Loucy (cell line): Measurements from ENCODE around the gene MS4A15.

Experiments
- H2AFZ ChIP-seq: fragments of 200-600 bp; sonication (generic); 2 replicates; pipeline ENCODE4 v1.6.0; 2016; ENCODE audit warnings: antibody characterized with exemption, mild to moderate bottlenecking, low read length, moderate library complexity
- H3F3A ChIP-seq: fragments of 200-600 bp; 2 replicates; pipeline ENCODE4 v1.6.0; 2016; ENCODE audit warnings: antibody characterized with exemption, low read depth, mild to moderate bottlenecking
- H3K27me3 ChIP-seq: fragments of 200-600 bp; sonication (generic); 2 replicates; pipeline ENCODE4 v1.6.1; 2014; ENCODE audit warnings: low read length, mild to moderate bottlenecking; ENCODE audit not compliant: insufficient read depth, poor library complexity, severe bottlenecking
- H3K36me3 ChIP-seq: fragments of 200-600 bp; sonication (generic); 2 replicates; pipeline ENCODE4 v1.6.1; 2016; ENCODE audit warnings: low read length; ENCODE audit not compliant: insufficient read depth
- H3K4me1 ChIP-seq: fragments of 200-600 bp; sonication (generic); 2 replicates; pipeline ENCODE4 v1.5.1; 2014; ENCODE audit warnings: low read length, mild to moderate bottlenecking; ENCODE audit not compliant: insufficient read depth, poor library complexity, severe bottlenecking
- H3K4me2 ChIP-seq: fragments of 200-600 bp; sonication (generic); 2 replicates; pipeline ENCODE4 v1.6.0; 2014; ENCODE audit warnings: antibody characterized with exemption, low read length, low read depth, mild to moderate bottlenecking; ENCODE audit not compliant: poor library complexity, severe bottlenecking
- H3K4me3 ChIP-seq: fragments of 200-600 bp; sonication (generic); 2 replicates; pipeline ENCODE4 v1.5.1; 2014; ENCODE audit warnings: low read length, mild to moderate bottlenecking, mixed read lengths; ENCODE audit not compliant: poor library complexity, severe bottlenecking
- H3K79me2 ChIP-seq: fragments of 200-600 bp; sonication (generic); 2 replicates; pipeline ENCODE4 v1.6.1; 2014; ENCODE audit warnings: low read length; ENCODE audit not compliant: insufficient read depth
- H3K9ac ChIP-seq: fragments of 200-600 bp; sonication (generic); 2 replicates; pipeline ENCODE4 v1.6.0; 2014; ENCODE audit warnings: mild to moderate bottlenecking, low read depth, low read length, moderate library complexity; ENCODE audit not compliant: poor library complexity, severe bottlenecking
- H3K9me2 ChIP-seq: fragments of 200-600 bp; sonication (generic); replicated peaks from 2 replicates; pipeline ENCODE4 v1.6.1; 2016; ENCODE audit warnings: low read depth, low read length, mixed read lengths
- H3K9me3 ChIP-seq: fragments of 200-600 bp; sonication (generic); 2 replicates; pipeline ENCODE4 v1.6.1; 2014; ENCODE audit warnings: mild to moderate bottlenecking, antibody characterized with exemption, low read length, low read depth; ENCODE audit not compliant: insufficient read depth
- H4K20me1 ChIP-seq: fragments of 200-600 bp; sonication (generic); 2 replicates; pipeline ENCODE4 v1.6.0; 2014; ENCODE audit warnings: antibody characterized with exemption, low read length, mild to moderate bottlenecking; ENCODE audit not compliant: insufficient read depth, poor library complexity, severe bottlenecking
- CTCF ChIP-seq: fragments of 200-600 bp; sonication (generic); conservative IDR thresholded peaks from 2 replicates; pipeline ENCODE4 v1.5.1; 2014; ENCODE audit warnings: mild to moderate bottlenecking, antibody characterized with exemption, low read length
- EZH2phosphoT487 ChIP-seq: fragments of 200-600 bp; IDR thresholded peaks from 2 replicates; pipeline ENCODE4 v1.6.1; 2018; ENCODE audit warnings: antibody characterized with exemption, mild to moderate bottlenecking, moderate library complexity, borderline replicate concordance

The MS4A15 gene

GRCh38 chr11:60786811-60787567 lies 30.3 kb downstream of the MS4A15 start:
- H2AFZ ChIP-seq, result no peak overlapping the region
- H3F3A ChIP-seq, result 0 out of 2 replicates have a peak, but pooled peaks cover 3% of the 10 kb centered on the region
- no peaks in the 10 kb centered on the region; the same call in 1 of the 2 replicates for H3K9me3 ChIP-seq
- H3K9ac ChIP-seq, result peak overlapping the region; percentile 43
- H3K36me3 ChIP-seq, result no peaks in the 10 kb centered on the region
- H3K4me1 ChIP-seq, result peaks cover 44% of the 10 kb centered on the region
- no peaks in the 10 kb centered on the region for H3K79me2 ChIP-seq
- TF ChIP-seq EZH2phosphoT487, result no peak
- no peaks in the 10 kb centered on the region for H4K20me1 ChIP-seq
- H3K27me3 ChIP-seq, result no peaks in the 10 kb centered on the region
- H3K4me3 ChIP-seq, result peak overlapping the region; percentile 26
- no peaks in the 10 kb centered on the region for H3K9me2 ChIP-seq
- peak overlapping the region; percentile 78 for H3K4me2 ChIP-seq

GRCh38 chr11:60788401-60789125 lies 31.9 kb downstream of the MS4A15 start:
- Histone ChIP-seq H4K20me1 (no peaks in the 10 kb centered on the region), H3K4me3 (no peak overlapping the region), H3K9me2 (no peaks in the 10 kb centered on the region), H3K27me3 (no peaks in the 10 kb centered on the region), H3K36me3 (no peaks in the 10 kb centered on the region), H3K4me2 (no peak overlapping the region), H3K9me3 (no peaks in the 10 kb centered on the region; the same call in 1 of the 2 replicates), H3K4me1 (peaks cover 44% of the 10 kb centered on the region), H3K79me2 (no peaks in the 10 kb centered on the region), H3F3A (0 out of 2 replicates have a peak, but pooled peaks cover 3% of the 10 kb centered on the region), H3K9ac (no peak overlapping the region), H2AFZ (no peak overlapping the region)
- no peak for TF ChIP-seq CTCF
- TF ChIP-seq EZH2phosphoT487, result no peak

GRCh38 chr11:60790726-60791125 lies 34.1 kb downstream of the MS4A15 start:
- Histone ChIP-seq H3K4me1 (peaks cover 27% of the 10 kb centered on the region), H3K4me3 (no peak overlapping the region), H3K36me3 (no peaks in the 10 kb centered on the region), H4K20me1 (no peaks in the 10 kb centered on the region), H3K27me3 (no peaks in the 10 kb centered on the region), H3K9me3 (no peaks in the 10 kb centered on the region; the same call in 1 of the 2 replicates), H3F3A (0 out of 2 replicates have a peak, but pooled peaks cover 3% of the 10 kb centered on the region), H2AFZ (no peak overlapping the region), H3K79me2 (no peaks in the 10 kb centered on the region), H3K9me2 (no peaks in the 10 kb centered on the region), H3K9ac (no peak overlapping the region), H3K4me2 (no peak overlapping the region)
- TF ChIP-seq CTCF (no peak), EZH2phosphoT487 (no peak)
